Vagina (tissue), 2 donors: ENCODE measurements around the gene MTIF3. TPM values are rescaled to one million over a fixed set of nuclear protein-coding genes. Genes with fewer than 3 reads are reported as not detected.

ENCODE experiments used
- DNase-seq, 2 donors: peaks; one replicate each; pipeline ENCODE4 v3.0.0-alpha.2; 2017; ENCODE audit errors: extremely low spot score in 2 of 2
- H3K27ac ChIP-seq: fragments of 200-600 bp; sonication (generic); one replicate; pipeline ENCODE4 v1.5.1; 2019
- H3K27me3 ChIP-seq: fragments of 200-600 bp; sonication (generic); one replicate; pipeline ENCODE4 v1.5.1; 2019
- H3K36me3 ChIP-seq, 2 donors: fragments of 200-600 bp; sonication (generic); one replicate each; pipeline ENCODE4 v1.5.1; 2017 to 2019
- H3K4me1 ChIP-seq: fragments of 200-600 bp; sonication (generic); one replicate; pipeline ENCODE4 v1.5.1; 2019
- H3K4me3 ChIP-seq, 2 donors: fragments of 200-600 bp; sonication (generic); 1 replicate in 1 of 2; 2 replicates in 1 of 2; pipeline ENCODE4 v1.5.1; 2016 to 2019
- H3K9me3 ChIP-seq: fragments of 200-600 bp; sonication (generic); one replicate; pipeline ENCODE4 v1.5.1; 2019
- POLR2A ChIP-seq, 2 donors: fragments of 450-650 bp; IDR thresholded peaks; one replicate each; pipeline ENCODE4 v1.6.1; 2017; ENCODE audit warnings: antibody characterized with exemption in 2 of 2, mild to moderate bottlenecking in 2 of 2, moderate library complexity in 2 of 2
- POLR2AphosphoS5 ChIP-seq, 2 donors: sonication (generic); formaldehyde crosslinking; IDR thresholded peaks; one replicate each; pipeline ENCODE4 v1.9.0; 2017; ENCODE audit warnings: antibody characterized with exemption in 2 of 2, mild to moderate bottlenecking in 2 of 2, low read depth in 1 of 2; ENCODE audit not compliant: insufficient read depth in 1 of 2
- intact Hi-C: fragments of 100-400 bp; cut with DNase I; formaldehyde crosslinking; loops from one replicate; pipeline ENCODE4 v1.15.1; 2023
- total RNA-seq: library from RNA; depleted of rRNA; stranded (reverse); fragments of >200 nt; gene quantifications from one replicate; pipeline ENCODE4 v1.2.3, GENCODE V29; 2016
- TF ChIP-seq, protein P1 (sequence below), 3 experiments: fragments of 450-650 bp in 2 of 3; fragments of 200-600 bp in 1 of 3; sonication (generic) in 1 of 3; IDR thresholded peaks; one replicate each; pipeline ENCODE4 v1.5.1; 2017 to 2019; ENCODE audit warnings: antibody characterized with exemption in 3 of 3, mild to moderate bottlenecking in 2 of 3, moderate library complexity in 2 of 3

Gene MTIF3
- total RNA-seq, 1 donor from 2014 or later, result 30.0 TPM

- Histone ChIP-seq H3K4me3 (no peak overlapping the region), H3K9me3 (no peaks in the 10 kb centered on the region), H3K27me3 (no peaks in the 10 kb centered on the region), H3K27ac (no peak overlapping the region), H3K4me1 (peaks cover 3% of the 10 kb centered on the region), H3K36me3 (no peaks in the 10 kb centered on the region)
- intact Hi-C loops, result no loop called here
- TF ChIP-seq, protein P1, sequence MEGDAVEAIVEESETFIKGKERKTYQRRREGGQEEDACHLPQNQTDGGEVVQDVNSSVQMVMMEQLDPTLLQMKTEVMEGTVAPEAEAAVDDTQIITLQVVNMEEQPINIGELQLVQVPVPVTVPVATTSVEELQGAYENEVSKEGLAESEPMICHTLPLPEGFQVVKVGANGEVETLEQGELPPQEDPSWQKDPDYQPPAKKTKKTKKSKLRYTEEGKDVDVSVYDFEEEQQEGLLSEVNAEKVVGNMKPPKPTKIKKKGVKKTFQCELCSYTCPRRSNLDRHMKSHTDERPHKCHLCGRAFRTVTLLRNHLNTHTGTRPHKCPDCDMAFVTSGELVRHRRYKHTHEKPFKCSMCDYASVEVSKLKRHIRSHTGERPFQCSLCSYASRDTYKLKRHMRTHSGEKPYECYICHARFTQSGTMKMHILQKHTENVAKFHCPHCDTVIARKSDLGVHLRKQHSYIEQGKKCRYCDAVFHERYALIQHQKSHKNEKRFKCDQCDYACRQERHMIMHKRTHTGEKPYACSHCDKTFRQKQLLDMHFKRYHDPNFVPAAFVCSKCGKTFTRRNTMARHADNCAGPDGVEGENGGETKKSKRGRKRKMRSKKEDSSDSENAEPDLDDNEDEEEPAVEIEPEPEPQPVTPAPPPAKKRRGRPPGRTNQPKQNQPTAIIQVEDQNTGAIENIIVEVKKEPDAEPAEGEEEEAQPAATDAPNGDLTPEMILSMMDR (IDR thresholded peaks at IDR 0.05), result no peak
- TF ChIP-seq POLR2AphosphoS5 (IDR thresholded peaks at IDR 0.05; ENCODE audit: insufficient read depth in 1 of 2, low read depth in 1 of 2) (no peak), POLR2A (IDR thresholded peaks at IDR 0.05) (no peak)
- no peak for DNase-seq
Measured at GRCh38 chr13:27408074-27408473, 42.3 kb downstream of the MTIF3 start.

DNA sequence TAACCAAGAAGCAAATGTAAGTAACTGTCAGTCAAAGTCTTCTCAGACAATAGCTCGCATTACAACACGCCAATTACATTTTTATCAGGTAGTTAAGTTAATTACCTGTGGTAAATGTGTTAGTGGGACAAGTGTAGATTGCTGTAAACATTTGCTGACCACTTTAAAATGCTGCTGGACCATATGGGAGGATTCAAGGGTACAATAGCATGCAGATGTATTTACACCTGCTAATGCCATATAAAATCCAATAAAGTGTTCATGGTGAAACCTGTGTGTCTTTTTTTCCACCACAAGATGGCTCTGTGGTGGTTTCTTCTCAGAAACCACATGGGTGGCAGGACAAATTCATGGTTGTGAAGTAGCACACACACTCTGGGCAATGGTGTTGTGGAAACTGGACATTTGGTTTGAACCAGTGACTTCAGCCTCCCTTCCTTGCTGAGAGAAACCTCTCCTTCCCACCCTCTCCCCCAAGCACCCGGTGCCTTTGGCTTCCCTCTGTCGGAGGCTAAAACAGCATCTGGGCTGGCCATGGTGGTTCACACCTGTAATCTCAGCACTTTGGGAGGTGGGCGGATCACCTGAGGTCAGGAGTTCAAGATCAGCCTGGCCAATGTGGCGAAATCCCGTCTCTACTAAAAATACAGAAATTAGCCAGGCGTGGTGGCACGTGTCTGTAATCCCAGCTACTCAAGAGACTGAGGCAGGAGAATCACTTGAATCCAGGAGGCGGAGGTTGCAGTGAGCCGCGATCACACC lies 44.0 kb downstream of the MTIF3 start:
- Histone ChIP-seq H3K9me3 (no peaks in the 10 kb centered on the region), H3K4me1 (peaks cover 10% of the 10 kb centered on the region), H3K27me3 (no peaks in the 10 kb centered on the region), H3K4me3 (no peak overlapping the region), H3K36me3 (no peaks in the 10 kb centered on the region), H3K27ac (no peak overlapping the region)
- intact Hi-C loops, result no loop called here
- DNase-seq, result no peak
- TF ChIP-seq, protein P1 (IDR thresholded peaks at IDR 0.05), result peak in 2 of 3 experiments; percentile 32 to 38
- TF ChIP-seq POLR2A (IDR thresholded peaks at IDR 0.05), result no peak

GRCh38 chr13:27405546-27406134 lies 44.7 kb downstream of the MTIF3 start:
- intact Hi-C loops, result no loop called here
- no peak overlapping the region for H3K27ac ChIP-seq

GRCh38 chr13:27404680-27405079 lies 45.7 kb downstream of the MTIF3 start:
- no peak overlapping the region for H3K27ac ChIP-seq
- no peak for DNase-seq
- H3K27me3 ChIP-seq, result no peaks in the 10 kb centered on the region
- TF ChIP-seq POLR2A (IDR thresholded peaks at IDR 0.05), result no peak
- TF ChIP-seq, protein P1 (IDR thresholded peaks at IDR 0.05), result no peak
- TF ChIP-seq POLR2AphosphoS5 (IDR thresholded peaks at IDR 0.05; ENCODE audit: insufficient read depth in 1 of 2, low read depth in 1 of 2), result no peak
- no peaks in the 10 kb centered on the region for H3K9me3 ChIP-seq
- H3K4me3 ChIP-seq, result no peak overlapping the region
- no peaks in the 10 kb centered on the region for H3K36me3 ChIP-seq
- intact Hi-C loops, result no loop called here
- peaks cover 12% of the 10 kb centered on the region for H3K4me1 ChIP-seq

More at GRCh38 chr13:27405546-27406134, 44.7 kb downstream of the MTIF3 start:
- Histone ChIP-seq H3K36me3 (no peaks in the 10 kb centered on the region), H3K4me1 (peaks cover 12% of the 10 kb centered on the region), H3K27me3 (no peaks in the 10 kb centered on the region), H3K9me3 (no peaks in the 10 kb centered on the region), H3K4me3 (no peak overlapping the region)
- TF ChIP-seq POLR2AphosphoS5 (IDR thresholded peaks at IDR 0.05; ENCODE audit: insufficient read depth in 1 of 2, low read depth in 1 of 2) (no peak), POLR2A (IDR thresholded peaks at IDR 0.05) (no peak)
- TF ChIP-seq, protein P1 (IDR thresholded peaks at IDR 0.05), result no peak
- DNase-seq, result no peak
